GM18499 (cell line): ENCODE measurements around the gene BLACAT1.

Experiments used
- ATAC-seq: cut with Tn5 transposase; IDR thresholded peaks from one replicate; pipeline ENCODE4 v1.9.1; 2021; ENCODE audit warnings: moderate number of reproducible peaks; ENCODE audit not compliant: insufficient read depth, unreplicated experiment

The BLACAT1 gene

GRCh38 chr1:205456868-205457745 is 1.3 kb upstream of the BLACAT1 start:
- ATAC-seq, result no peak

GRCh38 chr1:205456383-205456867 is 580 bp upstream of the BLACAT1 start:
- ATAC-seq, result no peak

- no peak for ATAC-seq
Measured at GRCh38 chr1:205454903-205455335, 926 bp downstream of the BLACAT1 start.

- ATAC-seq, result no peak
Measured at GRCh38 chr1:205453466-205453865, 2.4 kb downstream of the BLACAT1 start.

GRCh38 chr1:205452933-205453332 is 2.9 kb downstream of the BLACAT1 start:
- ATAC-seq, result no peak

GRCh38 chr1:205452364-205452763 is 3.5 kb downstream of the BLACAT1 start:
- ATAC-seq, result no peak

GRCh38 chr1:205451759-205452164 is 4.1 kb downstream of the BLACAT1 start:
- no peak for ATAC-seq

- ATAC-seq, result no peak
Measured at GRCh38 chr1:205451202-205451601, 4.6 kb downstream of the BLACAT1 start.

GRCh38 chr1:205450448-205450847 is 5.4 kb downstream of the BLACAT1 start:
- ATAC-seq, result no peak

- no peak for ATAC-seq
Measured at GRCh38 chr1:205449750-205450443, 5.9 kb downstream of the BLACAT1 start.

GRCh38 chr1:205449254-205449749 is 6.5 kb downstream of the BLACAT1 start:
- ATAC-seq, result no peak

- no peak for ATAC-seq
Measured at GRCh38 chr1:205448540-205449253, 7.1 kb downstream of the BLACAT1 start.

- no peak for ATAC-seq
Measured at GRCh38 chr1:205447457-205448341, 8.1 kb downstream of the BLACAT1 start.

- ATAC-seq, result no peak
Measured at GRCh38 chr1:205446828-205447227, 9.0 kb downstream of the BLACAT1 start.

- no peak for ATAC-seq
Measured at GRCh38 chr1:205445646-205445935, 10.3 kb downstream of the BLACAT1 start.

GRCh38 chr1:205444931-205445645 is 10.8 kb downstream of the BLACAT1 start:
- ATAC-seq, result no peak

- ATAC-seq, result no peak
Measured at GRCh38 chr1:205444300-205444930, 11.4 kb downstream of the BLACAT1 start.

- no peak for ATAC-seq
Measured at GRCh38 chr1:205443585-205444299, 12.1 kb downstream of the BLACAT1 start.
